Activated naive CD4-positive, alpha-beta T cell treated with anti-CD3 and anti-CD28 coated beads, Interleukin-2, amount 50 U/mL, for 16 hours (primary cell): ENCODE measurements around the gene ARL6IP4.
A peak's percentile ranks its signal among the peaks of the same experiment; 100 is the strongest.

ENCODE experiments used
- DNase-seq: peaks from one replicate; pipeline ENCODE4 v3.0.0-alpha.2; 2020

The ARL6IP4 gene

DNA sequence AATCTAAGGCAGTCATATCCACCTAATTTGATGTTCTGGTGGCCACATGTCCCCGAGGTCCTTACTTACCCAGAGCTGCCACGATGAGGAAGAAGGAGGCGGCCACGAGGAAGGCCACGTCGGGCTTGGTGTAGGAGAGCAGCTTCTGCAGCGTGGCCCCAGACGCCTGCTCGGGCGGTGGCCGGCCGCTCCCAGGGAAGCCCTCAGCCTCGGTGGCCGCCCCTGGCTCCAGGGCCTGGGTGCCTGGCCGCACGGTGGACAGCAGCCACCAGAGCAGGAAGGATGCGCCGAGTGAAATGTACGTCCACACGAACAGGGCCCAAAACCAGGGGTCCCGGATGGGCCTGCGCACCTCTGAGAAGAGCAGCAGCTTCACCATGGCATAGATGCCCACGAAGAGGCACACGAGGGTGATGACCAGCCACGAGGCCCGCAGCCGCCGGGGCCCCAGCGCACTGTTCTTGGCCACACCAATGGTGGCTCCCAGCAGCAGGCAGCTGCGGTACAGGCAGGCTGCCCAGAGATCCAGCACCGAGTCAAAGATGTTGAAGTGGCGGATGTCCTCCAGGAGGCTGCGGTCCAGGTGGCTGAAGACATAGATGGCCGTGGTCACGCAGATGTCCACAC is 20.8 kb upstream of the ARL6IP4 start:
- DNase-seq = no peak

GRCh38 chr12:122960193-122960569 is 20.3 kb upstream of the ARL6IP4 start:
- DNase-seq = no peak

GRCh38 chr12:122961531-122962329 is 18.8 kb upstream of the ARL6IP4 start:
- DNase-seq = no peak

DNA sequence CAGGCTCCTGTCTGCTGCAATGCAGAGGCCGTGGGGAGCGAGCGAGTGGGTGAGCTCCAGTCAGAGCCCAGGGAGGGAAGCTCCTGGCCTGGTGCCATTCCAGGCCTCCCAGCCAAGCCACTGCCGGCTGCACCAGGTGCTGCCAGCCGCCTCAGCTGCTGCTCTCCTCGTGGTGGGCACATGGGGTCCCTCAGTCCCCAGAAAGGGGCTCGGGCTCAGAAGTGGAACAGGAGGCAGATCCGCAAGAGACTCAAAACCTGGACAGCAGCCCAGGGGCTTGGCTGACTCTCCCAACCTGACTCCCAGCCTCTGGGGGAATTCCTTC is 16.6 kb upstream of the ARL6IP4 start:
- no peak for DNase-seq

GRCh38 chr12:122964439-122965257 is 15.8 kb upstream of the ARL6IP4 start:
- no peak for DNase-seq

GRCh38 chr12:122965321-122965751 is 15.1 kb upstream of the ARL6IP4 start:
- DNase-seq = no peak

DNA sequence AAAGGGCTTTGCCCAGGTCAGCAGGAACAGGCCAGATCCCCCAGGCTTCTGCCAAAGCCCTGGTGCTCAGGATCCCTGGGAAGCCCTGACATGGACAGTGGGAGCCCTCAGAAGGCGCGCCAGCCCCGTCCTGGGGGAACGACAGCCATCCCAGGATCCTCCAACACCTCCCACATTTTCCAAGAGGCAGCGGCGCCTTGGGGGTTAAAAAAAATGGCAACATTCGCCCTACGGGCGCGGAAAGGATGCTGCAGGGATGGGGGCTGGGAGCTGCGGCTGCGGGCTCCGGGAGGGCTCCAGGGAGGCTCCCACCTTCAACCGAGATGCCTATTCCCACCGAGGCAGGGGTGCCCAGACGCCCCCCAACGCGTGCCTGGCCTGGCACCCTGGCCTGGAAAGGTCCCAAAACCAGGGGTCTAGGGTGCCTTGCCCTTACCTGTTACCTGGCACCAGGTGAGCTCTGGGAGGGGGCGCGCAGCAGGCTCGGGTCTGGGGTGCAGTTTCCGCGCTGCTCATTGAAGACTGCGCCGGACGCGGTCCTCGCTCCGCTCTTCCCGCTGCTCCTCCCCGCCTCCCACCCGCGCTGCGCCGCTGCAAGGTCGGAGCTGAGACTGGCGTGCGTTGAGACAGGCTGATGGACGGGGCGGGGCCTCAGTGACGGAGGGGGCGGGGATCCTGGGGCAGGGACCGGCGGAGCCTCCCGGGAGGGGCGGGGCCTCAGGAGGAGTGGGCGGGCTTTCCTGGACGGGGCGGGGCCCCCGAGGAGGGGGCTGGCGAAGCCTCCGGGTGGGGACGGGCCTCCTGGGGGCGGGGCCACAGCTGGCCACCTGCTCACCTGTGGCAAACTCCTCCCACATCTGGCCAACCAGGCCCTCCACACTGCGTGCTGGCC is 14.4 kb upstream of the ARL6IP4 start, which contains the start of gene ABCB9:
Gene ABCB9, minus strand, starts transcription at position 613 of the 892 bp plus-strand sequence. CDS start 6,228 bp downstream, outside the sequence.
- peak; percentile 89 for DNase-seq

DNA sequence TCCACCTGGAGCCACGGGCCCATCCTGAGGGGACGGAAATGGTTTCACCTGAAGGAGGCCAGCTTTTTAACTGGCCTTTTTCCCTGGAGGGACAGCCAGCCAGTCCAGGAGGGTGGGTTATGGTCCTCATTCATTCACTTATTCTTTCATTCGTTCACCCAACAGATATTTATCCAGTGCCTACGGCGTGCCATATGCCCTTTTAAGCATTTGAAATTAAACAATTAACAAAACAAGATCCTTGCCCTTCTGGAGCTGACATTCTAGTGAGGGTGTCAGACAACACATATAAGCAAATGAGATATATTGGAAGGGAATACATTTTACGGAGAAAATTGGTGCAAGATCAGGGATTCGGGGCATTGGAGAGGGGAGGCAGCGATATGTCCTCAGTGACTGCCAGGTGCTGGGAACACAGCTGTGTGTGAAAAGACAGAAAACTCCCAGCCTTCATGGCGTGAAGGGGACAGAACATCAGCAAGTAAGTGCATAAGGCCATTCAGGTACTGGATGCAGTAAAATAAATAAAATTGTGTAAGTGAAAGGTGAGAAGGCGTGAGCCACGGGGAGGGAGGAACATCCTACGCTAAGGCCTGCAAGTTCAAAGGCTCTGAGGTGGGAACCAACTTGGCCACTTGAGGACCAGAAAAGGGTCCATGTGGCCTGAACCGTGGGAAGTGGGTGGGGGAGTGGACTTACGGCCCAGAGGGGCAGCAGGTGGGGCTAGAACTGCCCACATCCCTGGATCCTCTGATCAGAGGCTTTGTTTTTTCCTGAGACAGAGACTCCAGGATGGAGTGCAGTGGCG is 13.5 kb upstream of the ARL6IP4 start:
- DNase-seq = no peak

GRCh38 chr12:122968104-122968503 is 12.4 kb upstream of the ARL6IP4 start:
- no peak for DNase-seq

GRCh38 chr12:122969676-122970075 is 10.8 kb upstream of the ARL6IP4 start:
- no peak for DNase-seq

DNA sequence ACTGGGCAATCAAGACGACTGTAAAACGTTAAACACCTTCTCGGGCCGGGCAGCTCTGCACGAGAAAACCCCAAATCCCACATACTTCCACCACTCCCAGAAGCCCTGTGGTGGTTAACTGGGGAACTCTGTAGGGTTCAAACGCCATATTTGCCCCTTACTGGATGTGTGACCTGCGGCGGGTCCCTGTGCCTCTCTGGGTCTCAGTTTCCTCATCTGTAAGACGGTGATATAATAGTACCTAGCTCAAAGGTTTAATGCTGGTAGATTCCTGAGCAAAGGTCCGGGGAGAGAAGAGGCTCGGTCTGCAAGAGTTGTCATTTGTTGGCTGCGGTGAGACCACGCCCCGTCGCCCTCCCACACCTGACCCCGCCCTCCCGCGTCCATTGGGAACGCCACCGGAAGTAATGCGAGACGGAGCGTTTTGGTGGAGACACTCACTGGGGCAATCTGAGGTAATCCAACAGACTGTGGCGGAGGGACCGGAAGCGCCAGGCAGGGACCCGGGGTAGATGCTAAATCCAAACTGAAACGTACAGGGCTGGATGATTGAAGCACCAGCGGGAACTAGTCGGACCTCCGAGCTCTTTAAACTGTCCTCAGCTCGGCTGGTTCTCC is 6.1 kb upstream of the ARL6IP4 start:
- DNase-seq = peak; percentile 99

DNA sequence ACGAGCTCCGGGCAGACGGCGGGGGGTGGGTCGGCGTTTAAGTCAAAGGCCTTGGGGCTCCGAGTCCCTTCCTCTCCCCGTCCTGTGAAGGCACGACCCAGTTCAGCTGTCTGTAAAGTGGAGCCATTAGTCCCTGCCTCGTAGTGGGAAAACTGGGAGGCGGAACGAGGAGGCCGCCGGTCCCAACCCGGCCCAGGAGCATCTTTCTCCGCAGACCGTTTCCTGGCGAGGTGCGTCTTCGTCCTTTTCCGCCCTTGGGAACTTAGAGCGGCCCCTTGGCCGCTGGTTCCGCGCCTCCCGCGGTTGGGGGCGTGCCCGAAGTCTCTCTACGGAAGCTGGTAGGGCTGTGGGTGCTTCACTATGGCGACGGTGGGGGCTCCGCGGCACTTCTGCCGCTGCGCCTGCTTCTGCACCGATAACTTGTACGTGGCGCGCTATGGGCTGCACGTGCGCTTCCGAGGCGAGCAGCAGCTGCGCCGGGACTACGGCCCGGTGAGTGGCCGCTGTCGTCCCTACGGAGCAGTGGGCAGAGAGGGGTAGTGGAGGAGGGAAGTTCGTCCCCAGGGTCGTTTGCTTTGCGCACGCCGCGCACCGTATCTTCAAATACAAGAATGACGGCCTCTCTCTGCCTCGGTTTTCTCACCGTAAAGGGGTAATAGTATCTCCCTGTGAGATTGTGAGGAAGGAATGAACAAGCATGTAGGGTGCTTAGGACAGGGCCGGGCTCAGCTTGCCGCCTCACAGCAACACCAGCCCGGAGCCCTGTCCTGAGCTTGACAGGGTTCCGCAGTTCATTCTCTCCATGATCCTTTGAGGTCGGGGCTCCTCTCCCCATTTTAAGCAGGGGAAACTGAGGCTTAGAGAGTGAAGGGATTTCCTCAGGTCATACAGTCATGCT is 5.3 kb upstream of the ARL6IP4 start, which contains the start of gene OGFOD2:
Gene OGFOD2, plus strand, starts transcription at position 353 of the 898 bp plus-strand sequence. Its CDS starts 8 bp downstream, at position 361.
- DNase-seq = peak; percentile 95

DNA sequence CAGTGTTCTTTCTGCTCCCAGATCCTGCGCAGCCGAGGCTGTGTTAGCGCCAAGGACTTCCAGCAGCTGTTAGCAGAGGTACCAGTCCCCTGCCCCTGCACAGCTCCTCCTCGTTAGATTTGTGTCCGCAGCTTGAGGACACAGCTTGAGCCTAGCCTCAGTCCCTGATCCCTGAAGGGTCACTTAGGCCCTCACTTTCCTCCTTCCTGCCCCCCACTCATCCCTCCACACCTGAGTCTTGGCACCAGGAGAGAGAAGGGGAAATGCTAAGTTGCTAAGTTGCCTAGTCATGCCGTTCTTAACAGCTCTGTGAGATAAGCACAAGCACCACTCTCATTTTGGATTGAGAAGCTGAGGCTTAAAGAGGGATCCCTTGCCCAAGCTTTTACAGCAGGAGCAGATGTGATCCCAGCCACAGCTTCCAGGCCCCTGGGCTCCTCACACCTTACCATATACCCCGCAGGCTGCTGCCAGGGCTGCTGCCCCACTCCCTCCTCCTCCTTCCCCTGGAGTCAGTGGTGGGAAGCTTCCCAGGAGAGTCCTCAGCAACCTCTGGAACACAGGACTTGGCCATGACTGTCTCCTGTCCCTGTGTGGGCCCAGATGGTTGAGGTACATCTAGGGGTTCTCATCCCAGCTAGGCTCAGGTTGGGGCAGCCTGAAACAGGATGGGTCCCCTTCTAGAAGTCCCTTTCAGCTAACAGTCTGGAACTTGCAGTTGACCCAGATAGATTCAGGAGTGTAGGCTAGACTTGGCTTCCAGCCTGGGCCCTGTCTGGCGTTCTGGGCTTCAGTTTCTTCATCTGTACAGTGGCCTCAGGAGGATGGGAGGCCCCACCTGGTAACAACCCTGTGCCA is 4.5 kb upstream of the ARL6IP4 start:
- DNase-seq = no peak

- DNase-seq = peak; percentile 10
Measured at GRCh38 chr12:122976648-122976975, 3.9 kb upstream of the ARL6IP4 start.

- no peak for DNase-seq
Measured at GRCh38 chr12:122977153-122977552, 3.3 kb upstream of the ARL6IP4 start.

DNA sequence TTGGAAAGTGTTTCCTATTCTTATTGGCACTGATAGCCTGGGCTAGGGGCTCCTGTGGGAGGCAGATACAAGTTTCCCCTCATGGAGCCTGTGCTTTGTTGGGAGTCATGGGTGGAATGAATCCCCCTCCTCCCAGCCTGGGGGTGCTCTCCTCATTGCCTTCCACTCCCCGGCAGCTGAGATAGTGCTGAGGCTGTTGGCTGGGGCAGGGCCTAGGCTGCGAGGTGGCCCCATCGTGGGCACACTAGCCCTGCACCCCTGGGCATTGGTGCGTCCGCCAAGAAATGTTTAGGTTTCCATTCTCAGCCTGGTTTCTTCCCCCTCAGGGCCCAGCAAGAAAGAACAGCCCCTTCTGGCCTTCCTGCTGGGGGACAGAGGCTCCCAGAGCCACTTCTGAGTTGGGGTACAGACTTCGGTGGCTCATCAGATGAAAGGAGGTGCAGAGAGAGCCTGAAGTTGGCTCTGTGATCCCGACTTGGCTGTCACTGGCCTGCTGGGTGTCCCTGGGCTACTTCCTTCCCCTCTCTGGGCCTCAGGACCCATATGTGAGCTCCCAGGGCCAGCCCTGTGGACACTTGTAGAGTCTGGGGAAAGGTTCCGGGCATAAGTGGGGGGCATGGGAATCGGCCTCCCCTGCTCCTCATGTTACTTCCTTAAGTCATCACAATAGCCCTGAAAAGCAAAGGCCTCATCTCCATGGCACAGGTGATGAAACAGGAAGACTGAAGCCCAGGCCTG is 2.7 kb upstream of the ARL6IP4 start:
- no peak for DNase-seq

- no peak for DNase-seq
Measured at GRCh38 chr12:122978507-122978955, 1.9 kb upstream of the ARL6IP4 start.
